Measurements from ENCODE around the gene LYPD6B. TPM values are rescaled to one million over a fixed set of nuclear protein-coding genes. Genes with fewer than 3 reads are reported as not detected.

Gene LYPD6B
- total RNA-seq, 1 donor from 2014 or later = 10.1 TPM

- no peaks in the 10 kb centered on the region for H3K4me1 ChIP-seq
- DNase-seq (ENCODE audit: extremely low spot score in 2 of 2) = no peak
- TF ChIP-seq CTCF (IDR thresholded peaks at IDR 0.05) = no peak
- H3K9me3 ChIP-seq = no peaks in the 10 kb centered on the region
- H3K27ac ChIP-seq = no peak overlapping the region
- no peak overlapping the region for H3K4me3 ChIP-seq
- no peaks in the 10 kb centered on the region for H3K36me3 ChIP-seq
- intact Hi-C loops (cut with DNase I) = no loop called here
- H3K27me3 ChIP-seq = no peaks in the 10 kb centered on the region
Measured at GRCh38 chr2:149180226-149180875, 141.9 kb downstream of the LYPD6B start.

DNA sequence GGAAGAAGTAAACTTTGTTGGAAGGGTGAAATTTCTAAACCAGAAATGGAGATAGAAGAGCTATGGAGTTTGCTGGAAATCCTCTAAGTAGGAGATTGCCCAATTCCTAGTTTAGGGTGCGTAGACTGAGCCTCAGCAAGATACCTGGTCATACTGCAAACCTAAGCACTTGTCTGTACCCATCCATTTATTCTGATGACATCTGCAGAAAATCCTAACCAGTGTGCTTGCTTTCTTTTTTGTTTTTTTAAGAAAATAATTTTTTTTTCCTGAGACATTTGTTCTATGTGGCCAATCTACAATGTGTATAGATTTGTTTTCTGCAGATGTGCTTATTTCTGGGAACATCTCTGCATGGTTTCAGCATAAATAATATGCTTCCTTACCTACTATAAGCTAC is 144.7 kb downstream of the LYPD6B start:
- no peak for DNase-seq (ENCODE audit: extremely low spot score in 2 of 2)
- no peak overlapping the region for H3K4me3 ChIP-seq
- no peak overlapping the region for H3K27ac ChIP-seq
- H3K4me1 ChIP-seq = no peaks in the 10 kb centered on the region
- no peaks in the 10 kb centered on the region for H3K27me3 ChIP-seq
- intact Hi-C loops (cut with DNase I) = no loop called here
- H3K36me3 ChIP-seq = no peaks in the 10 kb centered on the region
- TF ChIP-seq POLR2A (IDR thresholded peaks at IDR 0.05) = no peak
- no peak for TF ChIP-seq CTCF (IDR thresholded peaks at IDR 0.05)
- TF ChIP-seq POLR2AphosphoS5 (IDR thresholded peaks at IDR 0.05; ENCODE audit: insufficient read depth in 1 of 2, low read depth in 1 of 2) = no peak
- H3K9me3 ChIP-seq = no peaks in the 10 kb centered on the region

GRCh38 chr2:149184991-149185390 is 146.5 kb downstream of the LYPD6B start:
- Histone ChIP-seq H3K4me1 (no peaks in the 10 kb centered on the region), H3K4me3 (no peak overlapping the region), H3K27ac (no peak overlapping the region), H3K9me3 (no peaks in the 10 kb centered on the region), H3K36me3 (no peaks in the 10 kb centered on the region), H3K27me3 (no peaks in the 10 kb centered on the region)
- TF ChIP-seq CTCF (IDR thresholded peaks at IDR 0.05) (no peak), POLR2AphosphoS5 (IDR thresholded peaks at IDR 0.05; ENCODE audit: insufficient read depth in 1 of 2, low read depth in 1 of 2) (no peak), POLR2A (IDR thresholded peaks at IDR 0.05) (no peak)
- intact Hi-C loops (cut with DNase I) = no loop called here
- DNase-seq (ENCODE audit: extremely low spot score in 2 of 2) = no peak

DNA sequence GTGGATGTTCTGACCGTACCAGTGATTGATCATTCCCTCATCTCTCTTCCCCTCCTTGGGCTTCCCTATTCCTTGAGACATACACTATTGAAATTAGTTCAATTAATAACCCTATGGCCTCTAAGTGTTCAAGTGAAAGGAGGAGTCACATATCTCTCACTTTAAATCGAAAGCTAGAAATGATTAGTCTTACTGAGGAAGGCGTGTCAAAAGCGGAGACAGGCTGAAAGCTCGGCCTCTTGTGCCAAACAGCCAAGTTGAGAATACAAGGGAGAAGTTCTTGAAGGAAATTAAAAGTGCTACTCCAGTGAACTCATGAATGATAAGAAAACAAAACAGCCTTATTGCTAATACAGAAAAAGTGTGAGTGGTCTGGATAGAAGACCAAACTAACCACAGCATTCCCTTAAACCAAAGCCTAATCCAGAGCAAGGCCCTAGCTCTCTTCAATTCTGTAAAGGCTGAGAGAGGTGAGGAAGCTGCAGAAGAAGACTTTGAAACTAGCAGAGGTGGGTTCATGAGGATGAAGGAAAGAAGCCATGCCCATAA is 147.5 kb downstream of the LYPD6B start:
- Histone ChIP-seq H3K27me3 (no peaks in the 10 kb centered on the region), H3K4me1 (no peaks in the 10 kb centered on the region), H3K36me3 (no peaks in the 10 kb centered on the region), H3K27ac (no peak overlapping the region), H3K4me3 (no peak overlapping the region), H3K9me3 (no peaks in the 10 kb centered on the region)
- no peak for TF ChIP-seq POLR2A (IDR thresholded peaks at IDR 0.05)
- TF ChIP-seq CTCF (IDR thresholded peaks at IDR 0.05) = no peak
- TF ChIP-seq POLR2AphosphoS5 (IDR thresholded peaks at IDR 0.05; ENCODE audit: insufficient read depth in 1 of 2, low read depth in 1 of 2) = no peak
- intact Hi-C loops (cut with DNase I) = no loop called here
- no peak for DNase-seq (ENCODE audit: extremely low spot score in 2 of 2)

- no peak for TF ChIP-seq POLR2A (IDR thresholded peaks at IDR 0.05)
- TF ChIP-seq CTCF (IDR thresholded peaks at IDR 0.05) = no peak
- TF ChIP-seq POLR2AphosphoS5 (IDR thresholded peaks at IDR 0.05; ENCODE audit: insufficient read depth in 1 of 2, low read depth in 1 of 2) = no peak
- Histone ChIP-seq H3K9me3 (no peaks in the 10 kb centered on the region), H3K36me3 (no peaks in the 10 kb centered on the region), H3K4me3 (no peak overlapping the region), H3K27me3 (no peaks in the 10 kb centered on the region), H3K27ac (no peak overlapping the region), H3K4me1 (no peaks in the 10 kb centered on the region)
- intact Hi-C loops (cut with DNase I) = no loop called here
- DNase-seq (ENCODE audit: extremely low spot score in 2 of 2) = no peak
Measured at GRCh38 chr2:149187057-149187456, 148.6 kb downstream of the LYPD6B start.

Measured in vagina (tissue), 2 donors.